Astrocyte of the cerebellum (primary cell): ENCODE data around the gene ZFAND3.

Experiments
- DNase-seq: peaks from one replicate; pipeline ENCODE4 v3.0.0-alpha.2; 2011; ENCODE audit warnings: low read depth
- H3K4me3 ChIP-seq: 2 replicates; pipeline ENCODE4 v1.5.1; 2011; ENCODE audit warnings: mild to moderate bottlenecking, low read depth, low read length, moderate library complexity
- CTCF ChIP-seq: IDR thresholded peaks from 2 replicates; pipeline ENCODE4 v1.5.1; 2012; ENCODE audit warnings: low read length, low read depth, moderate library complexity, mild to moderate bottlenecking; ENCODE audit errors: missing control alignments
- in situ Hi-C: cut with HindIII; loops from 2 replicates; pipeline ENCODE4 v1.10.0; 2017; ENCODE audit warnings: low sequenced_read_pairs

Gene ZFAND3

DNA sequence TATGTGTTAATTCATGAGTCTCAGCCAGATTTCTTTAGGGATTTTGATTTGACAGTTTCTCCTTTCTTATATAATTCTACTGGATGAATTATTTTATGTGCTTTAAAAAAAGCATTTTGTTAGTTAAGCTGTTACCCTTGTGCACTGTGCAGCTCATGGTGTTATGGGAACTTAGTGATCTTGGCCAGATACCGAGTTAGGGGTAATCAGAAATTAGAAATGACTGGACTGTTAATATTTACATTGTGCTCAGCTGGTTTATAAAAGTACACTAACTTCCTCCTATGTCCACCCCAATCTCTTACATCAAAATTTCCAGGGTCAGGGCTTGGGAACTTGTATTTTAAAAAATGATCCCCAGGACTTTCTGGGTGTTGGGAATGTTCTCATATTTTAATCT is 260.0 kb downstream of the ZFAND3 start:
- in situ Hi-C loops, result no loop called here
- H3K4me3 ChIP-seq, result no peak overlapping the region
- TF ChIP-seq CTCF, result no peak
- DNase-seq, result no peak

DNA sequence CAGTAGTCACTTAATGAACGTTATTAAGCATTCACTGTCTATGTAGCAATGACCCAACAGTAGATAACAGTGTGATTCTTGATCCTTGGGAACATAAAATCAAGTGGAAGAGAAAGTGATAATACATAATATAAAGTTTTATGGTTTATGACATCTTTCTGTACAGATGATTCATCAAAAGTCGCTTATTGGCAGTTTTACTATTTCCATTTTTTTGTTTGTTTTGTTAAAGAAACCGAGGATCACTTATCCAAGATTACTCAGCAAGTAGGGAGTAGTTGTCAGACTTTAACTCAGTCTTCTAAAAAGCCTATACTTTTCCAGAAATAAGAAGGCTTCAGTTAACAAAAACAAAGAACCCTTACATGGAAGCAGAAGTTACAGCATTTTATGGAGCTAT is 260.8 kb downstream of the ZFAND3 start:
- no peak overlapping the region for H3K4me3 ChIP-seq
- TF ChIP-seq CTCF, result no peak
- in situ Hi-C loops, result no loop called here
- DNase-seq, result no peak

DNA sequence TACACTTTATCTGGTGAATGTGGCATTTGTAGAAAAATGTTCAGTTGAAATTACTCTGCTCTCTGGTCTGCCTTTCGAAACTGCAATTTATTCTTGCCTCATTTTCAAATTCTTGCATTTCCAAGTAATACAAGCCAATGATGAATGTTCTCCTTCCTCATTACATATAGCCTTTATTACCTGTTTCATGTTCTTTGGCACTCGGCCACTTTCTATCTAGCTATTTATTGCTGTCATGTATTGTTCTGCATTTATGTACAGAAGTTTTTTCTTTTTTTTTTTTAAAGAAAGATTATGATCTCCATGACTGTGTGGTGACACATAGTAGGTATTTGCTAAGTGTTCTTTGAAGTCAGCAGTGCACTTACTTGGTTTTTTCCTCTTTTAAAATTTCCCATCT is 261.4 kb downstream of the ZFAND3 start:
- in situ Hi-C loops, result no loop called here
- DNase-seq, result no peak
- no peak for TF ChIP-seq CTCF
- H3K4me3 ChIP-seq, result no peak overlapping the region

DNA sequence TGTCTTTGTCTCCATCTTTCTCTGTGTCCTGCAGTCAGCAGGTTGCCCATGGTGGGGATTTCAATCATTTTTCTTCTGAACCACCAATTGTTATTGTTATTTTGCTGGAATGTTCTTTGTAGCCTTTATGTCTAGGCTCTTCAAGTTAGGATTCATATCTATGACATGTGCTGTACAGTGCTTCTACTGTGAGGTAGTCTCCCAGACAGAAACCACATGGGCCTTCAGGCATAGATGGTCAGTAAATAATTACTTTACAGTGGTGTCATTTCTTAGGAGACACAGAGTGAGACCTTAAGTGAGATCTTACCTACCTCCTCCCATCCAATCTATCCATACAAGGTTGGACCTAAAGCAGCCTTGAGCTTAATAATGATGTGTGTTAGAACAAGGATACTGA is 265.5 kb downstream of the ZFAND3 start:
- no peak for TF ChIP-seq CTCF
- in situ Hi-C loops, result no loop called here
- H3K4me3 ChIP-seq, result no peak overlapping the region
- DNase-seq, result no peak

DNA sequence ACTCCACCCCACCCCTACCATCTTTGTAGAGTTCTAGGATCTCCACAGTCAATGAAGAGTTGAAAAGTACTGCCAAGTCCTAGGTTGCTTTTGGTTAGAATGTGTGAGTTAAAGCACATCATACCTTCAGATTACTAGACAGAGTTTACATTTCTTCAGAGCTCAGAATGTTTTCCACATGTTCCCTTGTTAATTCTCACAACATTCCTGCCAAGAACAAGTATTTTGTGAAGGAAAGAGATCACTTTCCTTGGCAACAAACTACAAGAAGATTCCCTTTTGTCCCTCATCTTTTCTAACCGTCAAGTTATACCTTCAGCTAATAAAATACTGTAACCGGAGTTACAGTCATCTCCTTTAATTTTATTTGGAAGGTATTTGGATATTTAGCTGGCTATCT is 266.8 kb downstream of the ZFAND3 start:
- no peak overlapping the region for H3K4me3 ChIP-seq
- DNase-seq, result no peak
- no peak for TF ChIP-seq CTCF
- in situ Hi-C loops, result no loop called here

DNA sequence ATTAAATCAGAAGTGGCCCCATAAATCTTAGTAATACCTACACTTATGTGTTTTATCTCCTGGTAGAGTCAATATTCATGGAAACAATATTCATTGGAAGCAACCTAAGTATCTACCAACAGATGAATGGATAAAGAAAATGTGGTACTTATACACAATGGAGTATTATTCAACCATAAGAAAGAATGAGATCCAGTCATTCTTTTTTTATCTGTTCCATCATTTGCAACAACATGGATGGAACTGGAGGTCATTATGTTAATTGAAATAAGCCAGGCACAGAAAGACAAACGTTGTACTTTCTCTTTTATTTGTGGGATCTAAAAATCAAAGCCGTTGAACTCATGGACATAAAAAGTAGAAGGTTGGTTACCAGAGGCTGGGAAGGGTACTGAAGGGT is 268.5 kb downstream of the ZFAND3 start:
- TF ChIP-seq CTCF, result no peak
- DNase-seq, result no peak
- in situ Hi-C loops, result no loop called here
- no peak overlapping the region for H3K4me3 ChIP-seq

DNA sequence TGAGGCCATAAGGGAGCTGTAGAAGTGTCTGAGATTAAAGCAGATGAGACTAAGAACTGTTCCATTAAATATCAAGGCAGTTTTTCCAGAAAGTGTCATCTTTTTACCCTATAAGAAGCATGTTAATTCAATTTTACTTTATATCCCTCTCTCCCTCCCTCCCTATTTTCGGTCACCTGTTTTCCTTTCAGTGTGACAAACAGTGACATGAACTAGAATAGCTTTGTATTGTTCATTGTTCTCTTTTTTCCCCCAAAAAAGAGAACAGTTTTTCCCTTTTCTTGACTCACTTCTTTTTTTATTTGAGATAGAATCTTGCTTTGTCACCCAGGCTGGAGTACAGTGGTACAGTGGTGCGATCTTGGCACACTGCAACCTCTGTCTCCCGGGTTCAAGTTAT is 269.3 kb downstream of the ZFAND3 start:
- in situ Hi-C loops, result no loop called here
- no peak overlapping the region for H3K4me3 ChIP-seq
- TF ChIP-seq CTCF, result no peak
- DNase-seq, result no peak
